Tibial nerve (tissue), 4 donors: ENCODE results near the gene RBMXL2.

Experiments
- CTCF ChIP-seq, 5 experiments: fragments of 200-600 bp in 3 of 5; fragments of 450-650 bp in 2 of 5; sonication (generic) in 3 of 5; IDR thresholded peaks; one replicate each; pipeline ENCODE4 v1.5.1; 2016 to 2019; ENCODE audit warnings: antibody characterized with exemption in 5 of 5, mild to moderate bottlenecking in 3 of 5, moderate library complexity in 2 of 5
- EP300 ChIP-seq, 2 donors: sonication (generic); formaldehyde crosslinking; IDR thresholded peaks; one replicate each; pipeline ENCODE4 v1.6.1; 2017; ENCODE audit warnings: antibody characterized with exemption in 2 of 2, mild to moderate bottlenecking in 1 of 2
- POLR2A ChIP-seq, 2 donors: fragments of 450-650 bp; IDR thresholded peaks; one replicate each; pipeline ENCODE4 v1.6.1; 2017; ENCODE audit warnings: antibody characterized with exemption in 2 of 2, mild to moderate bottlenecking in 2 of 2, moderate library complexity in 2 of 2

GRCh38 chr11:7062534-7062933 is 26.3 kb upstream of the RBMXL2 start:
- TF ChIP-seq POLR2A (IDR thresholded peaks at IDR 0.05) (no peak), CTCF (IDR thresholded peaks at IDR 0.05) (no peak), EP300 (IDR thresholded peaks at IDR 0.05) (no peak)
